Immature natural killer cell (primary cell): Measurements from ENCODE around the gene PIRT. TPM values are rescaled to one million over a fixed set of nuclear protein-coding genes. Genes with fewer than 3 reads are reported as not detected.

Source experiments
- DNase-seq, 3 donors: peaks; one replicate each; pipeline ENCODE4 v3.0.0; 2022; ENCODE audit warnings: mixed read lengths in 1 of 3
- H3K27ac Mint-ChIP-seq, 6 donors: one replicate each; pipeline ENCODE4 v1.8.0; 2020; ENCODE audit warnings: mixed read lengths in 6 of 6, mild to moderate bottlenecking in 5 of 6, inconsistent platforms in 4 of 6, moderate library complexity in 3 of 6
- H3K27me3 Mint-ChIP-seq, 3 donors: one replicate each; pipeline ENCODE4 v1.8.0; 2020 to 2021; ENCODE audit warnings: low read depth in 3 of 3, mild to moderate bottlenecking in 3 of 3, mixed read lengths in 3 of 3, moderate library complexity in 3 of 3, inconsistent platforms in 1 of 3
- H3K36me3 Mint-ChIP-seq, 3 donors: one replicate each; pipeline ENCODE4 v1.8.0; 2020; ENCODE audit warnings: mixed read lengths in 3 of 3, inconsistent platforms in 2 of 3, mild to moderate bottlenecking in 2 of 3
- H3K4me1 Mint-ChIP-seq, 2 donors: one replicate each; pipeline ENCODE4 v1.8.0; 2020; ENCODE audit warnings: inconsistent platforms in 2 of 2, mild to moderate bottlenecking in 2 of 2, mixed read lengths in 2 of 2, moderate library complexity in 1 of 2
- H3K4me3 Mint-ChIP-seq, 5 donors: one replicate each; pipeline ENCODE4 v1.8.0; 2020; ENCODE audit warnings: mild to moderate bottlenecking in 5 of 5, mixed read lengths in 5 of 5, inconsistent platforms in 3 of 5, moderate library complexity in 3 of 5
- H3K9me3 Mint-ChIP-seq, 6 donors: one replicate each; pipeline ENCODE4 v1.8.0; 2020; ENCODE audit warnings: mild to moderate bottlenecking in 6 of 6, mixed read lengths in 6 of 6, inconsistent platforms in 4 of 6, moderate library complexity in 3 of 6
- polyA plus RNA-seq, 3 donors: library from polyadenylated mRNA; unstranded; fragments of 300-500 nt; fragmentation: Illumina TruSeq; gene quantifications; one replicate each; pipeline ENCODE4 v1.2.3, GENCODE V29; 2021

PIRT gene
- polyA plus RNA-seq, 3 donors from 2014 or later = not detected

- Mint-ChIP-seq H3K4me1 (no peaks in the 10 kb centered on the region), H3K27me3 (peaks cover 0 to 5% (median 2%) of the 10 kb centered on the region in 3 donors), H3K4me3 (no peak overlapping the region), H3K27ac (no peak overlapping the region), H3K9me3 (peaks cover 0 to 2% (median 0%) of the 10 kb centered on the region in 6 donors), H3K36me3 (no peaks in the 10 kb centered on the region)
- no peak for DNase-seq
These were observed 31.2 kb downstream of the PIRT start for GRCh38 chr17:10806545-10807262.

- Mint-ChIP-seq H3K27me3 (peaks cover 0 to 5% (median 2%) of the 10 kb centered on the region in 3 donors), H3K9me3 (peaks cover 0 to 2% (median 0%) of the 10 kb centered on the region in 6 donors), H3K36me3 (no peaks in the 10 kb centered on the region), H3K4me1 (no peaks in the 10 kb centered on the region), H3K27ac (no peak overlapping the region), H3K4me3 (no peak overlapping the region)
- no peak for DNase-seq
These were observed 32.0 kb downstream of the PIRT start for GRCh38 chr17:10805911-10806310.

GRCh38 chr17:10804546-10804945 is 33.3 kb downstream of the PIRT start:
- Mint-ChIP-seq H3K36me3 (no peaks in the 10 kb centered on the region), H3K27ac (no peak overlapping the region), H3K4me1 (no peaks in the 10 kb centered on the region), H3K4me3 (no peak overlapping the region), H3K9me3 (peaks cover 0 to 2% (median 0%) of the 10 kb centered on the region in 6 donors), H3K27me3 (peaks cover 0 to 2% (median 0%) of the 10 kb centered on the region in 3 donors)
- no peak for DNase-seq

DNA sequence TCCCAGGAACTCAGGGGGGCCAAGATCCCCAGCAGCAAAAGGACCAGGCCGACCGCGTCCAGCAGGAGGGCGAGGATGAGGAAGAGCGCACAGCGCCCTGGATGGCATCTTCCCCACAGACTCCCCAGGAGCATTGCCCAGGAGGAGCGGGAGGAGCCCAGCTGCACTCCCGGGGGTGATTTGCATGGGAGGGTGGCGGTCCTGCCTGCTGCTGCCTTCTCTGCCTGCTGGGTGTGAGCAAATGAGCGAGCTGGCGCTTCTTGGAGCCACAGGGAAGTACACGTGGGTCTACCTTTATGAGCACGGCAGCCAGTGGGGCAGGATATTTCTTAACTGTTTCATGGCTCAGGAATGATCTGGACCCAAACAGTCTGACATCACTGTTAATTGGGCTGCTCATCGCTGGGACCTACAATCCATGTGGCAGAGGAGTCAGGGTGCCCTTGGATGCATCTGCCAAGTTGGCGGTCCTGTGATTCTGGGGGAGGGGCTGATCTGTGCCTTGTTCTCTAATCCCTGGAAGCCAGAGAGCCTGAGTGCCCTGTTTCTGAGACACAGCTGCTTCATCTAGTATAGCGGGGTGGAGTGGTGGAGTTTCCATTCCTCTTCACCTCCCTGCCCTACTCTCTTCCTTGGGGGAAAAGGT is 33.9 kb downstream of the PIRT start, which contains the start of gene TMEM238L:
Gene TMEM238L, minus strand, starts transcription at position 270 of the 646 bp plus-strand sequence. Its CDS starts 136 bp downstream, at position 134.
- H3K4me3 Mint-ChIP-seq = no peak within 1 kb of the TSS
- H3K36me3 Mint-ChIP-seq = no peaks in the 10 kb centered on the region
- H3K27ac Mint-ChIP-seq = no peak within 1 kb of the TSS
- no peak for DNase-seq
- peaks cover 0 to 1% of the 10 kb centered on the region in 2 donors for H3K4me1 Mint-ChIP-seq
- peaks cover 0 to 2% (median 0%) of the 10 kb centered on the region in 3 donors for H3K27me3 Mint-ChIP-seq
- H3K9me3 Mint-ChIP-seq = peaks cover 0 to 2% (median 0%) of the 10 kb centered on the region in 6 donors

DNA sequence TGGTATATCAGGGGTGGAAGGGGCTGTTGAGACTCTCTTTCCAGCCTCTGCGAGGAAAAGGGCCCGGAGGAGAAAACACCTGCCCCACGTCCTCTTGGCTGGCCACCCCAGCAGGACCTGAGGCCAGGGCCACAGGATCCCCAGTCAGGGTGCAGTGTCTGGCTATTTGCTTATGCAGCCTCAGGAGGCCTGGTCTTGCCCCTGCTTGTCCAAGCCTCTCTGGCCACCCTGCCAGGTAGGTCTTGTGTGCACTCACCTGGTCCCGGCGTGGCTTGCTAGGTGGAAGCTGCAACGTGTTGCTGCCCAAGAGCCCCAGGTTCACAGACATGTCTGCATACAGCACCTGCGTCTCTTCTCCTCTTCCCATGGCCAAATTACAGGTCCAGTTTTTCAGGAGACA is 34.5 kb downstream of the PIRT start:
- DNase-seq = no peak
- H3K9me3 Mint-ChIP-seq = peaks cover 0 to 2% (median 0%) of the 10 kb centered on the region in 6 donors
- H3K4me1 Mint-ChIP-seq = peaks cover 0 to 1% of the 10 kb centered on the region in 2 donors
- H3K27ac Mint-ChIP-seq = no peak overlapping the region
- H3K36me3 Mint-ChIP-seq = no peaks in the 10 kb centered on the region
- H3K4me3 Mint-ChIP-seq = no peak overlapping the region
- peaks cover 0 to 2% (median 0%) of the 10 kb centered on the region in 3 donors for H3K27me3 Mint-ChIP-seq

DNA sequence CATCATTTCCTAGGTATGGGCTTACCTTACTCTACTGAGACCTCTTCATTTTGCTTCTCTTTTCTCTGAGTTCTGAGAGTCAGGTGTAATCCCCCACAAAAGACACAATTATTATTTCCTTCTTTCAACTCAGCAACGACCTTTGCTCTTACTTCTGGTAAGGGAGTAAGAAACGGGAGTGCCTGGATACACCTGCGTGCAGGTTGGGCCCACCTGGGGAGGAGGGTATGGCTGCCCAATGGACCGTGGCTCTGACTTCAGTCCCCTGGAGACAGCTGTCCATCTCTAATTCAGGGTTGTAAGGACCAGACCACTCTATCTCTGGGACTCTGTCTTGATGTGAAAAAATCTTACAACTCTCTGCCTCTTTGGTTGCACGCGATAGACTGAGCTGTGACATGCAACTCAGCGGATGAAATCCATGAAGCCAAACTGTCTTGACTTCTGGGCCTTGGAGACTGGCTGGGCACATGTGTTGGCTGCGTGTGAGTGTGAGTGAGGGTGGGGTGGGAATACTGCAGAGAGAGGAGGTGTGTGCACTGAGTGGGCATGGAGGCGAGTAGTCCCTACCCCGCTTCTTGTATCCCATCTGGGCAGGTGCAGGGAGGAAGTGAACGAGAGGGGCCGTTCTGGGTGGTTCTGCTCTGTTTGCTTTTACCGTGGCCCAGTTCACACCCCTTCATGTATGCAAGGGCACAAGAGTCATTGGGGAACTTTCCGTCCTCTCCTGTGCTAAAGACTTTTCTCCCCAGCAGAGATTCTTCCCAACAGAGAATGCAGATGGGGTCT is 35.2 kb downstream of the PIRT start:
- DNase-seq = no peak
- Mint-ChIP-seq H3K27ac (peak overlapping the region in 1 of 6 donors; percentile 19), H3K4me3 (no peak overlapping the region), H3K36me3 (no peaks in the 10 kb centered on the region), H3K4me1 (peaks cover 0 to 1% of the 10 kb centered on the region in 2 donors), H3K9me3 (no peaks in the 10 kb centered on the region), H3K27me3 (no peaks in the 10 kb centered on the region)

DNA sequence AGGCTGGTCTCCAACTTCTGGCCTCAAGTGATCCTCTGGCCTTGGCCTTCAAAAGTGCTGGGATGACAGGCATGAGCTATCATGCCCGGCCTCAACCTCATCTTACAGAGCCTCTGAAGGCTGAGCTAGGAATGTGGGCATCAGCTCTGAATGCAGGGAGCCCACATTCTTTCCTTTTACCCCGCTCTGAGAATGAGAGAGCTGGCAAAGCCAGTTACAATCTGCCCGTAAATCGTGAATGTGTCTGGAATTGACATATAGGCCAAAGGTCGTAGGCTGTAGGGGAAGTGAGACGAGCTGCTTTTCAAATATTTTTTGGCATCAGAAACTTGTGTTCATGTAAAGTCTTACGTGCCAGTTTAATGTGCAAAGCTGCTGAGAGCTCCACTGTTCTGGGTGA is 38.5 kb downstream of the PIRT start:
- Mint-ChIP-seq H3K36me3 (no peaks in the 10 kb centered on the region), H3K4me3 (no peak overlapping the region), H3K9me3 (no peaks in the 10 kb centered on the region), H3K4me1 (peaks cover 0 to 1% of the 10 kb centered on the region in 2 donors), H3K27ac (no peak overlapping the region), H3K27me3 (peaks cover 0 to 3% (median 0%) of the 10 kb centered on the region in 3 donors)
- DNase-seq = no peak

DNA sequence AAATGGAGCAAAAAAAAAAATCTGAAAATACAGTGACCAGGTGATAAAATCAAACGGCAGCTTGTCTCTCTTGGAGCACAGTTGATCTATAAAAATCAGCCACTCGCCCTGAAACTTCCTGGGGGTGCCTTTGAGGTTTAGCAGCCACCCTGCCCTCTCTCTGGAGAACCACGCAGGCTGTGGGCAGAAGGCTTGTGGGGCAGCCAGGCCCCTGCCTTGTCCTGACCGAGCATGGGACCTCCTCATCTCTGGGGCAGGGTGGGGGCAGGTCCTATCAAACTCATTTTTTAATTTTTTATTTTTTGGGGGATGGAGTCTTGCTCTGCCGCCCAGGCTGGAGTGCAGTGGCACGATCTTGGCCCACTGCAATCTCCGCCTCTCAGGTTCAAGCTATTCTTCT is 39.0 kb downstream of the PIRT start:
- no peak for DNase-seq
- H3K4me1 Mint-ChIP-seq = peaks cover 0 to 1% of the 10 kb centered on the region in 2 donors
- H3K4me3 Mint-ChIP-seq = no peak overlapping the region
- no peak overlapping the region for H3K27ac Mint-ChIP-seq
- H3K9me3 Mint-ChIP-seq = no peaks in the 10 kb centered on the region
- H3K36me3 Mint-ChIP-seq = no peaks in the 10 kb centered on the region
- H3K27me3 Mint-ChIP-seq = peaks cover 0 to 3% (median 0%) of the 10 kb centered on the region in 3 donors

GRCh38 chr17:10798332-10798749 is 39.5 kb downstream of the PIRT start:
- no peak overlapping the region for H3K4me3 Mint-ChIP-seq
- H3K27ac Mint-ChIP-seq = no peak overlapping the region
- H3K27me3 Mint-ChIP-seq = peaks cover 0 to 3% (median 0%) of the 10 kb centered on the region in 3 donors
- DNase-seq = no peak
- H3K9me3 Mint-ChIP-seq = no peaks in the 10 kb centered on the region
- H3K36me3 Mint-ChIP-seq = no peaks in the 10 kb centered on the region
- H3K4me1 Mint-ChIP-seq = peaks cover 0 to 1% of the 10 kb centered on the region in 2 donors

DNA sequence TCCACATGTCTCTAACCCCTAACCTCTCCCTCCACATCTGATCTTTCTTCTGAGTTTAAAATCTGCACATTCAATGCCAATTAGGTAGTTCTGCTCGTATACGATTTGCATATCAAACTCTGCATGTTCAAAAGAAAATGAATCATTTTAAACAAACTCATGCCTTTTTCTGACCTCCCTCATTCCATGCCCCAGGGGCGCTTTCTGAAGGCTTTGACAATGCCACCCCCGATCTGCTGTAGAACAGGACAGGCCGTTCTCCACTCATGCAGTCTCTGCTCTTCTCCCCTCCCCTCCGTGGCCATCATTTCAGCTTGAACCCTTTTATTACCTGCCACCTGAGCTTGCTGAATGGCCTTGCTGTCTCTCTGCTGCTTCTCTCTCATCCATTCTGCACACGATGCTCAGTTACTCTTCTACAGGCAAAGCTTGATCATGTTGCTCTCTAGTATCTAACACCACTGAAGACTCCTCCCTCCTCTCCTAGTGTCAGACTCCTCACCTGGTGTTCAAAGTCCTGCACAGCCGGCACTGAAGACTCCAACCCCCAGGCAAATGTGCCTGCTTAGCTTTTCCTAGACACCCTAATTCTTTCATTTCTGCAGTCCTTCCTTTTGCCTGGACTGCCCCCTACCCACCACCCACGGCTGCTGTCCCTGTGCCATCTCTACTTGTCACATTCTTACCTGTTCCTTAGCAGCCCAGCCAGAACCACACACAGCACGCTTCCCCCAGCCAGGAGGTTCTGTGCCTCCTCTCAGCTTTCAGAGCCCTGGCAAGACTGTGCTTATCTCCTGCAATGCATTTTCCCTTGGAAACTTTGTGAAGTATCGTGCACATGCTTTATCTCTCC is 40.2 kb downstream of the PIRT start:
- no peak overlapping the region for H3K4me3 Mint-ChIP-seq
- H3K4me1 Mint-ChIP-seq = peaks cover 0 to 1% of the 10 kb centered on the region in 2 donors
- no peaks in the 10 kb centered on the region for H3K9me3 Mint-ChIP-seq
- H3K27ac Mint-ChIP-seq = no peak overlapping the region
- no peak for DNase-seq
- H3K36me3 Mint-ChIP-seq = no peaks in the 10 kb centered on the region
- peaks cover 0 to 3% (median 0%) of the 10 kb centered on the region in 3 donors for H3K27me3 Mint-ChIP-seq

- H3K27ac Mint-ChIP-seq = no peak overlapping the region
- H3K27me3 Mint-ChIP-seq = peaks cover 0 to 3% (median 1%) of the 10 kb centered on the region in 3 donors
- no peaks in the 10 kb centered on the region for H3K4me1 Mint-ChIP-seq
- H3K9me3 Mint-ChIP-seq = no peaks in the 10 kb centered on the region
- H3K36me3 Mint-ChIP-seq = no peaks in the 10 kb centered on the region
- H3K4me3 Mint-ChIP-seq = no peak overlapping the region
- no peak for DNase-seq
These were observed 44.1 kb downstream of the PIRT start for GRCh38 chr17:10793816-10794215.

- Mint-ChIP-seq H3K4me1 (no peaks in the 10 kb centered on the region), H3K9me3 (no peaks in the 10 kb centered on the region), H3K36me3 (no peaks in the 10 kb centered on the region), H3K4me3 (no peak overlapping the region), H3K27ac (no peak overlapping the region), H3K27me3 (peaks cover 1 to 3% (median 2%) of the 10 kb centered on the region in 3 donors)
- no peak for DNase-seq
These were observed 44.6 kb downstream of the PIRT start for GRCh38 chr17:10793256-10793655.

GRCh38 chr17:10792151-10792550 is 45.7 kb downstream of the PIRT start:
- Mint-ChIP-seq H3K4me1 (no peaks in the 10 kb centered on the region), H3K36me3 (no peaks in the 10 kb centered on the region), H3K27ac (no peak overlapping the region), H3K9me3 (peaks cover 0 to 2% (median 0%) of the 10 kb centered on the region in 6 donors), H3K4me3 (no peak overlapping the region), H3K27me3 (peaks cover 1 to 3% (median 2%) of the 10 kb centered on the region in 3 donors)
- no peak for DNase-seq
